GM21528 (cell line): ENCODE measurements around the gene ICA1L.
"Not testable (repeated sequence)": the region's sequence is repeated elsewhere in the genome, so short reads cannot be mapped to it uniquely, and the experiment has no call there.

Source experiments
- ATAC-seq: cut with Tn5 transposase; IDR thresholded peaks from one replicate; pipeline ENCODE4 v1.9.1; 2021; ENCODE audit warnings: mild to moderate bottlenecking, moderate library complexity; ENCODE audit not compliant: unreplicated experiment, low FRiP score

The ICA1L gene

GRCh38 chr2:202871300-202872141 lies at the start of gene ICA1L:
Gene ICA1L, minus strand, starts transcription at chr2:202871766. Its CDS starts 42,757 bp downstream, at chr2:202829009.
- peak; percentile 69 for ATAC-seq

- ATAC-seq: no peak
Measured at GRCh38 chr2:202918860-202919259, 47.3 kb upstream of the ICA1L start.

- peak; percentile 53 for ATAC-seq
Measured at GRCh38 chr2:202912342-202913201, 41.0 kb upstream of the ICA1L start.

- ATAC-seq: peak; percentile 82
Measured at GRCh38 chr2:202911512-202912341, 40.2 kb upstream of the ICA1L start, which contains the start of the genes CARF and WDR12. Gene CARF, plus strand, starts transcription at chr2:202912275. Its CDS starts 29,628 bp downstream, at chr2:202941903. Gene WDR12, minus strand, starts transcription at chr2:202911673. Its CDS starts 197 bp downstream, at chr2:202911476.

- peak; percentile 26 for ATAC-seq
Measured at GRCh38 chr2:202911203-202911511, 39.6 kb upstream of the ICA1L start.

GRCh38 chr2:202910698-202911097 lies 39.1 kb upstream of the ICA1L start:
- no peak for ATAC-seq

- not testable (repeated sequence) for ATAC-seq
Measured at GRCh38 chr2:202910250-202910649, 38.7 kb upstream of the ICA1L start.

GRCh38 chr2:202909394-202910192 lies 38.0 kb upstream of the ICA1L start:
- ATAC-seq: no peak

- no peak for ATAC-seq
Measured at GRCh38 chr2:202908186-202908585, 36.6 kb upstream of the ICA1L start.

GRCh38 chr2:202905507-202905906 lies 33.9 kb upstream of the ICA1L start:
- not testable (repeated sequence) for ATAC-seq

GRCh38 chr2:202885190-202885589 lies 13.6 kb upstream of the ICA1L start:
- no peak for ATAC-seq

GRCh38 chr2:202883987-202884675 lies 12.6 kb upstream of the ICA1L start:
- ATAC-seq: no peak

GRCh38 chr2:202881570-202881969 lies 10.0 kb upstream of the ICA1L start:
- no peak for ATAC-seq

GRCh38 chr2:202877699-202878098 lies 6.1 kb upstream of the ICA1L start:
- ATAC-seq: no peak

GRCh38 chr2:202870431-202871299 lies 901 bp downstream of the ICA1L start:
- ATAC-seq: peak; percentile 71

GRCh38 chr2:202861987-202862386 lies 9.6 kb downstream of the ICA1L start:
- no peak for ATAC-seq

- ATAC-seq: no peak
Measured at GRCh38 chr2:202858601-202859000, 13.0 kb downstream of the ICA1L start.

- not testable (repeated sequence) for ATAC-seq
Measured at GRCh38 chr2:202849343-202849742, 22.2 kb downstream of the ICA1L start.
